Smooth muscle cell (in vitro differentiated cells): ENCODE measurements around the gene OR5AC2. TPM values are rescaled to one million over a fixed set of nuclear protein-coding genes. Genes with fewer than 3 reads are reported as not detected.

ENCODE experiments used
- DNase-seq: peaks from one replicate; lab custom pipeline; 2025; ENCODE audit not compliant: unreplicated experiment; lab: John Stamatoyannopoulos, UW
- H2AFZ ChIP-seq: fragments of 200-600 bp; sonication (generic); 2 replicates; pipeline ENCODE4 v1.6.0; 2016; ENCODE audit warnings: antibody characterized with exemption, low read depth, mild to moderate bottlenecking
- H3F3A ChIP-seq: fragments of 200-600 bp; sonication (generic); 2 replicates; pipeline ENCODE4 v1.6.0; 2017; ENCODE audit warnings: antibody characterized with exemption, low read depth
- H3K27ac ChIP-seq: fragments of 200-600 bp; sonication (generic); 2 replicates; pipeline ENCODE4 v1.5.1; 2016; ENCODE audit warnings: low read depth, mild to moderate bottlenecking
- H3K27me3 ChIP-seq: fragments of 200-600 bp; sonication (generic); 2 replicates; pipeline ENCODE4 v1.6.1; 2016; ENCODE audit warnings: low read depth, mild to moderate bottlenecking
- H3K36me3 ChIP-seq: fragments of 200-600 bp; sonication (generic); 2 replicates; pipeline ENCODE4 v1.5.1; 2016; ENCODE audit warnings: low read depth
- H3K4me1 ChIP-seq: fragments of 200-600 bp; sonication (generic); 2 replicates; pipeline ENCODE4 v1.5.1; 2016; ENCODE audit warnings: low read depth
- H3K4me2 ChIP-seq: fragments of 200-600 bp; sonication (generic); 2 replicates; pipeline ENCODE4 v1.6.0; 2016; ENCODE audit warnings: mild to moderate bottlenecking
- H3K4me3 ChIP-seq: fragments of 200-600 bp; sonication (generic); 2 replicates; pipeline ENCODE4 v1.5.1; 2016; ENCODE audit warnings: mild to moderate bottlenecking
- H3K79me2 ChIP-seq: fragments of 200-600 bp; sonication (generic); 2 replicates; pipeline ENCODE4 v1.6.0; 2016; ENCODE audit warnings: low read depth, mild to moderate bottlenecking
- H3K9ac ChIP-seq: fragments of 200-600 bp; sonication (generic); 2 replicates; pipeline ENCODE4 v1.6.0; 2016; ENCODE audit warnings: low read depth
- H3K9me3 ChIP-seq: fragments of 200-600 bp; sonication (generic); replicated peaks from 2 replicates; pipeline ENCODE4 v1.5.1; 2016; ENCODE audit warnings: low read depth
- H4K20me1 ChIP-seq: fragments of 200-600 bp; sonication (generic); 2 replicates; pipeline ENCODE4 v1.6.0; 2016; ENCODE audit warnings: low read depth
- WGBS: methylation state at CpG from one replicate; pipeline ENCODE4 v1.1.7; 2016; ENCODE audit warnings: low lambda C conversion rate; 5-methylcytosine and 5-hydroxymethylcytosine counted together
- polyA plus RNA-seq: library from polyadenylated mRNA; unstranded; fragments of >200 nt; fragmentation: Nextera tagmentation; extraction: Ambion mirVana; gene quantifications from 2 replicates; pipeline ENCODE4 v1.2.1, GENCODE V29; 2016
- total RNA-seq: library from RNA; depleted of rRNA; stranded (reverse); fragments of >200 nt; gene quantifications from 2 replicates; pipeline ENCODE4 v1.2.3, GENCODE V29; 2014
- TF ChIP-seq, protein P1 (sequence below): fragments of 200-600 bp; sonication (generic); IDR thresholded peaks from 2 replicates; pipeline ENCODE4 v1.5.1; 2017; ENCODE audit warnings: borderline replicate concordance, mild to moderate bottlenecking, antibody characterized with exemption; ENCODE audit not compliant: insufficient read depth, poor library complexity, severe bottlenecking

The OR5AC2 gene
- total and polyA plus RNA-seq, 2 experiments from 2014 or later = not detected

GRCh38 chr3:98115717-98116116 lies 28.7 kb downstream of the OR5AC2 start:
- H3K4me1 ChIP-seq = no peaks in the 10 kb centered on the region
- DNase-seq = no peak

DNA sequence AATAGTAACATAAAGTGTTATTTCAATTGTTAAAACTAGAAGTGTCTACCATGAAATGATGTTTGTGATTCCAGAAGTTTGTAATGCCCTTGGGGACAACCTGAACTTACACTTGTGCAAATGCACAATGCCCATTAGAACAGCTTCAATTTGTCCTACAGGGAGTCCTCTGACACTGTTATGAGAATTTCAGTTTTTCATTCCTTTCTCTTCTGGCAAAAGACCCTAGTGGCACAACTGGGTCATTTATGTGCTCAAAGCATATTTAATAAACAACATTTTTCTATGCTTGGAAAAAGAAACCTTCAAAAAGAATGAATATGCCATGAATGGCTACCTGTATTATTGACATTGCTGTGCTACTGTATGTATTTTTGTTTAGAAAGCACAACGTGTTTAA lies 43.4 kb downstream of the OR5AC2 start, which contains the start of gene OR5H1:
OR5H1 (plus strand) TSS at position 301 of the 400 bp plus-strand sequence. CDS start 1,977 bp downstream, outside the sequence.
- no peak for DNase-seq
- no peak within 1 kb of the TSS for H3K9ac ChIP-seq
- TF ChIP-seq, protein P1, sequence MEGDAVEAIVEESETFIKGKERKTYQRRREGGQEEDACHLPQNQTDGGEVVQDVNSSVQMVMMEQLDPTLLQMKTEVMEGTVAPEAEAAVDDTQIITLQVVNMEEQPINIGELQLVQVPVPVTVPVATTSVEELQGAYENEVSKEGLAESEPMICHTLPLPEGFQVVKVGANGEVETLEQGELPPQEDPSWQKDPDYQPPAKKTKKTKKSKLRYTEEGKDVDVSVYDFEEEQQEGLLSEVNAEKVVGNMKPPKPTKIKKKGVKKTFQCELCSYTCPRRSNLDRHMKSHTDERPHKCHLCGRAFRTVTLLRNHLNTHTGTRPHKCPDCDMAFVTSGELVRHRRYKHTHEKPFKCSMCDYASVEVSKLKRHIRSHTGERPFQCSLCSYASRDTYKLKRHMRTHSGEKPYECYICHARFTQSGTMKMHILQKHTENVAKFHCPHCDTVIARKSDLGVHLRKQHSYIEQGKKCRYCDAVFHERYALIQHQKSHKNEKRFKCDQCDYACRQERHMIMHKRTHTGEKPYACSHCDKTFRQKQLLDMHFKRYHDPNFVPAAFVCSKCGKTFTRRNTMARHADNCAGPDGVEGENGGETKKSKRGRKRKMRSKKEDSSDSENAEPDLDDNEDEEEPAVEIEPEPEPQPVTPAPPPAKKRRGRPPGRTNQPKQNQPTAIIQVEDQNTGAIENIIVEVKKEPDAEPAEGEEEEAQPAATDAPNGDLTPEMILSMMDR = no peak
- no peaks in the 10 kb centered on the region for H3F3A ChIP-seq
- H3K27ac ChIP-seq = no peak within 1 kb of the TSS
- no peaks in the 10 kb centered on the region for H3K36me3 ChIP-seq
- H3K4me1 ChIP-seq = no peaks in the 10 kb centered on the region
- H3K79me2 ChIP-seq = no peaks in the 10 kb centered on the region
- H4K20me1 ChIP-seq = no peaks in the 10 kb centered on the region
- 84% methylated on average over 1 of the region's 1 CpG for WGBS
- no peaks in the 10 kb centered on the region for H3K27me3 ChIP-seq
- H3K4me3 ChIP-seq = no peak within 1 kb of the TSS
- H3K9me3 ChIP-seq = no peaks in the 10 kb centered on the region
- no peak within 1 kb of the TSS for H2AFZ ChIP-seq
- no peak within 1 kb of the TSS for H3K4me2 ChIP-seq

More at GRCh38 chr3:98115717-98116116, 28.7 kb downstream of the OR5AC2 start:
- Histone ChIP-seq H3K27ac (no peak overlapping the region), H3K79me2 (no peaks in the 10 kb centered on the region), H3K27me3 (no peaks in the 10 kb centered on the region), H3K4me2 (no peak overlapping the region), H3K36me3 (peaks cover 5% of the 10 kb centered on the region), H3K9me3 (peaks cover 5% of the 10 kb centered on the region), H3K4me3 (no peak overlapping the region), H3F3A (no peaks in the 10 kb centered on the region), H2AFZ (no peak overlapping the region), H3K9ac (no peak overlapping the region), H4K20me1 (no peaks in the 10 kb centered on the region)
- 95% methylated on average over 1 of the region's 1 CpG for whole genome bisulfite sequencing
- TF ChIP-seq, protein P1 = no peak

DNA sequence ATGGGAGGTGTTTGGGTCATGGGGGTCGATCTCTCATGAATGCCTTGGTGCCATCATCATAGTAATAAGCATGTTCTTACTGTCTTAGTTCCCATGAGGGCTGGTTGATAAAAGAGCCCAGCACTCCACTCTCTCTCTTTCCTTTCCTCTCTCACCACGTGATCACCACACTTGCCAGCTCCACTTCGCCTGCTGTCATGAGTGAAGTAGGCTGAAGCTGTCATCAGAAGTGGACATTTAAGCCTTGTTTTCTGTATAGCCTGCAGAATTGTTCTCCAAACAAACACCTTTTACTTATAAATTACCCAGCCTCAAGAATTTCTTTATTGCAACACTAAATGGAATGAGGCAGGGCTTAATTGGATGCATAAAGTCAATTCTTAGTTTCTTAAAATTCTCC lies 49.7 kb downstream of the OR5AC2 start:
- no peak overlapping the region for H3K4me3 ChIP-seq
- H2AFZ ChIP-seq = no peak overlapping the region
- 85% methylated on average over 3 of the region's 3 CpGs for WGBS
- H3K9ac ChIP-seq = no peak overlapping the region
- H3K4me2 ChIP-seq = no peak overlapping the region
- H3K27ac ChIP-seq = no peak overlapping the region
- H3K9me3 ChIP-seq = no peaks in the 10 kb centered on the region
- no peaks in the 10 kb centered on the region for H3K4me1 ChIP-seq
- DNase-seq = no peak
- H4K20me1 ChIP-seq = no peaks in the 10 kb centered on the region
- TF ChIP-seq, protein P1 = no peak
- H3K36me3 ChIP-seq = no peaks in the 10 kb centered on the region
- no peaks in the 10 kb centered on the region for H3K27me3 ChIP-seq
- no peaks in the 10 kb centered on the region for H3K79me2 ChIP-seq
- H3F3A ChIP-seq = no peaks in the 10 kb centered on the region

Other genes starting within 250 kb of the OR5AC2 start
- 13.0 and 17.8 TPM in 2 replicates for gene RIOX2, start 114.7 kb upstream of the OR5AC2 start, total RNA-seq
- 8.9 and 14.6 TPM in 2 replicates for gene RIOX2, start 114.7 kb upstream of the OR5AC2 start, polyA plus RNA-seq
- not detected in 2 replicates for gene GABRR3, start 51.9 kb upstream of the OR5AC2 start, total RNA-seq
- not detected in 2 replicates for gene GABRR3, start 51.9 kb upstream of the OR5AC2 start, polyA plus RNA-seq
- gene OR5H1, start 43.5 kb downstream of the OR5AC2 start, total RNA-seq = not detected in 2 replicates
- not detected in 2 replicates for gene OR5H1, start 43.5 kb downstream of the OR5AC2 start, polyA plus RNA-seq
- not detected in 2 replicates for gene OR5H14, start 60.3 kb downstream of the OR5AC2 start, total RNA-seq
- not detected in 2 replicates for gene OR5H14, start 60.3 kb downstream of the OR5AC2 start, polyA plus RNA-seq
- not detected in 2 replicates for gene OR5H15, start 79.5 kb downstream of the OR5AC2 start, total RNA-seq
- not detected in 2 replicates for gene OR5H15, start 79.5 kb downstream of the OR5AC2 start, polyA plus RNA-seq
- not detected in 2 replicates for gene OR5H6, start 177.1 kb downstream of the OR5AC2 start, total RNA-seq
- gene OR5H6, start 177.1 kb downstream of the OR5AC2 start, polyA plus RNA-seq = not detected in 2 replicates
- not detected in 2 replicates for gene OR5H2, start 195.3 kb downstream of the OR5AC2 start, total RNA-seq
- not detected in 2 replicates for gene OR5H2, start 195.3 kb downstream of the OR5AC2 start, polyA plus RNA-seq